CD4-positive, alpha-beta memory T cell (primary cell): ENCODE measurements around the gene LRRC3C. TPM values are rescaled to one million over a fixed set of nuclear protein-coding genes. Genes with fewer than 3 reads are reported as not detected.

Experiments
- CTCF ChIA-PET: fragments of 350-600 bp; sonication (Branson Sonifier 250); formaldehyde crosslinking; loops from one replicate; lab custom pipeline; 2021; ENCODE audit warnings: inconsistent platforms; ENCODE audit not compliant: partially characterized antibody; lab: Charles Lee
- POLR2A ChIA-PET: fragments of 350-600 bp; sonication (Branson Sonifier 250); formaldehyde crosslinking; loops from one replicate; lab custom pipeline; 2021; ENCODE audit not compliant: partially characterized antibody; lab: Charles Lee
- DNase-seq, 5 donors: peaks; one replicate each; pipeline versions ENCODE4 v3.0.0 to v3.0.0-alpha.2; 2020 to 2022; ENCODE audit warnings: mixed read lengths in 1 of 5
- H3K27ac ChIP-seq: one replicate; pipeline ENCODE4 v1.7.0; 2013; ENCODE audit warnings: low read depth, low read length
- H3K27me3 ChIP-seq: 2 replicates; pipeline ENCODE4 v1.7.0; 2013; ENCODE audit warnings: mild to moderate bottlenecking, low read length, moderate library complexity; ENCODE audit not compliant: insufficient read depth
- H3K36me3 ChIP-seq: 2 replicates; pipeline ENCODE4 v1.7.0; 2013; ENCODE audit warnings: mild to moderate bottlenecking, low read length, moderate library complexity; ENCODE audit not compliant: insufficient read depth
- H3K4me1 ChIP-seq: 2 replicates; pipeline ENCODE4 v1.7.0; 2013; ENCODE audit warnings: mild to moderate bottlenecking, low read length, moderate library complexity; ENCODE audit not compliant: insufficient read depth
- H3K4me3 ChIP-seq, 2 donors: one replicate each; pipeline ENCODE4 v1.7.0; 2013; ENCODE audit warnings: low read length in 2 of 2, mild to moderate bottlenecking in 1 of 2
- H3K9me3 ChIP-seq, 2 donors: one replicate each; pipeline ENCODE4 v1.7.0; 2013; ENCODE audit warnings: low read length in 2 of 2, control low read depth in 1 of 2; ENCODE audit not compliant: control insufficient read depth in 1 of 2
- H3K27ac Mint-ChIP-seq, 7 donors: one replicate each; pipeline ENCODE4 v1.8.0; 2020 to 2021; ENCODE audit warnings: mixed read lengths in 7 of 7, mild to moderate bottlenecking in 6 of 7, inconsistent platforms in 3 of 7, moderate library complexity in 3 of 7
- H3K27me3 Mint-ChIP-seq, 2 donors: one replicate each; pipeline ENCODE4 v1.8.0; 2020 to 2021; ENCODE audit warnings: mixed read lengths in 2 of 2
- H3K36me3 Mint-ChIP-seq, 2 donors: one replicate each; pipeline ENCODE4 v1.8.0; 2020 to 2021; ENCODE audit warnings: mixed read lengths in 2 of 2, inconsistent platforms in 1 of 2, mild to moderate bottlenecking in 1 of 2
- H3K4me1 Mint-ChIP-seq, 4 donors: one replicate each; pipeline ENCODE4 v1.8.0; 2020 to 2021; ENCODE audit warnings: mixed read lengths in 4 of 4, mild to moderate bottlenecking in 1 of 4
- H3K4me3 Mint-ChIP-seq, 8 donors: one replicate each; pipeline ENCODE4 v1.8.0; 2020 to 2021; ENCODE audit warnings: mixed read lengths in 8 of 8, mild to moderate bottlenecking in 7 of 8, moderate library complexity in 6 of 8, inconsistent platforms in 3 of 8
- H3K9me3 Mint-ChIP-seq, 8 donors: one replicate each; pipeline ENCODE4 v1.8.0; 2020 to 2021; ENCODE audit warnings: mixed read lengths in 8 of 8, mild to moderate bottlenecking in 5 of 8, inconsistent platforms in 3 of 8, moderate library complexity in 1 of 8
- intact Hi-C: fragments of 100-400 bp; cut with micrococcal nuclease; formaldehyde crosslinking; loops from one replicate; pipeline ENCODE4 v1.15.1; 2023
- polyA plus RNA-seq, 2 donors: library from polyadenylated mRNA; unstranded; fragments of 300-500 nt; fragmentation: Illumina TruSeq; gene quantifications; one replicate each; pipeline ENCODE4 v1.2.3, GENCODE V29; 2021
- total RNA-seq, 2 experiments: library from RNA; stranded (reverse); gene quantifications; one replicate each; pipeline ENCODE4 v1.2.3, GENCODE V29; 2021

LRRC3C gene
- total and polyA plus RNA-seq, 4 experiments from 2014 or later: not detected

DNA sequence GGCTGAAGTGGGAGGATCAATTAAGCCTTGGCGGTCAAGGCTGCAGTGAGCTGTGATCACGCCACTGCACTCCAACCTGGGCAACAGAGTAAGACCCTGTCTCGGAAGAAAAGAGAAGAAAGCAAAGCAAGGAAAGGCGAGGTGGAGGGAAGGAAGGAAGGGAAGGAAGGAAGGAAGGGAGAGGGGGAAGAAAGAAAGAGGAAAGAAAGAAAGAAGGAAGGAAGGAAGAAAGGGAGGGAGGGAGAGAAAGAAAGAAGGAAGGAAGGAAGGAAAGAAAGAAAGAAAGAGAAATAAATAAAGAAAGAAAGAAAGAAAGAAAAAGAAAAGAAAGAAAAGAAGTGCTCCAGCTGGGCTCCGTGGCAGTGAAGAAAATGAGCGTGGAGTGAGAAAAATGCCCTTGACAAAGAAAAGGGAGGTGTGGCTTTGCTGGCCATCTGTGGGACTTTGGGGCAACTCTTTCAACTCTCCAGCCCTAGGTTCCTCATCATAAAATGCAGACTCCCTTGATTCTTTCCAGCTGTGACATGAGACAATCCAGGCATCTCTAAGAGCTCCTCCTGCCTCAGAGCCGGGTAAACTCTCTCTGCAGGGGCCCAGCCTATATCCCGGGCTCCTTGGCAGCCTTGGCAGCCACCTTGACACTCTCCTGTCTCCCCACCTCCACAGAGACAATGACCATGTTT lies 37.6 kb downstream of the LRRC3C start:
- Mint-ChIP-seq H3K36me3 (no peaks in the 10 kb centered on the region), H3K9me3 (no peaks in the 10 kb centered on the region), H3K27ac (peak overlapping the region in 2 of 7 donors; percentile 42 to 75), H3K4me1 (peaks cover 16 to 48% (median 31%) of the 10 kb centered on the region in 4 donors), H3K27me3 (peaks cover 4 to 9% of the 10 kb centered on the region in 2 donors), H3K4me3 (no peak overlapping the region)
- H3K27me3 ChIP-seq: no peaks in the 10 kb centered on the region
- H3K9me3 ChIP-seq: no peaks in the 10 kb centered on the region
- DNase-seq: no peak
- ChIA-PET CTCF (interaction anchor here (0.9 to 14.6 kb wide), 2 partner anchors 15 to 61 kb away, joined by 3 to 197 read pairs; partner anchors contain the start of gene PSMD3), POLR2A (interaction anchor here (4.5 kb wide), 1 partner anchor 15 kb away, joined by 32 read pairs; the partner anchor contains the start of gene PSMD3)
- intact Hi-C loops: no loop called here
- no peak overlapping the region for H3K27ac ChIP-seq
- no peak overlapping the region for H3K4me3 ChIP-seq
- H3K4me1 ChIP-seq: peaks cover 24% of the 10 kb centered on the region
- H3K36me3 ChIP-seq: no peaks in the 10 kb centered on the region

DNA sequence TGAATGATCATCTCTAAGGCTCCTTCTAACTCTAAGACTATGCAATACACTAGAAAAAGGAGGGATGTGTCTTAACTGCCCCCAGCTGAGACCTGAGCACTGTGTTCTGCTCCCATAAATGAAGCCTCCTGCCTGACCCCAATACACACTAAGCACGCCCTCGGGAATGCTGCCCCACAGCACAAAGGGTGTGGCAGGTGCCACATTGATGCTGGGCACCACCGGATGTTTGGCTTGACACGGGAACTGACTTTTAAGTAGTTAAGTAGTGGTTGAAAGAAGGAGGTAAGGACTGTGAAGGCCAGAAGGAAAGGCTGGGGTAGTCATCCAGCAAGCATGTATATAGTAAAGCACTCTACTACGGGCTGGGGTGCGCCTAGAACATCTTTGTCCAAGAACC lies 39.2 kb downstream of the LRRC3C start:
- Histone ChIP-seq H3K9me3 (no peaks in the 10 kb centered on the region), H3K27me3 (no peaks in the 10 kb centered on the region), H3K4me3 (no peak overlapping the region), H3K27ac (no peak overlapping the region), H3K36me3 (no peaks in the 10 kb centered on the region), H3K4me1 (peaks cover 24% of the 10 kb centered on the region)
- peaks cover 13 to 35% (median 28%) of the 10 kb centered on the region in 4 donors for H3K4me1 Mint-ChIP-seq
- peaks cover 8 to 12% of the 10 kb centered on the region in 2 donors for H3K27me3 Mint-ChIP-seq
- CTCF ChIA-PET: interaction anchor here (0.8 to 14.6 kb wide), 2 partner anchors 14 to 343 kb away, joined by 3 to 197 read pairs; partner anchors contain the start of gene PSMD3
- DNase-seq: no peak
- intact Hi-C loops: no loop called here
- POLR2A ChIA-PET: no interaction called here
- no peaks in the 10 kb centered on the region for H3K9me3 Mint-ChIP-seq
- H3K27ac Mint-ChIP-seq: peak overlapping the region in 4 of 7 donors; percentile 17 to 68 (median 44)
- peak overlapping the region in 2 of 8 donors; percentile 6 to 36 for H3K4me3 Mint-ChIP-seq
- no peaks in the 10 kb centered on the region for H3K36me3 Mint-ChIP-seq

DNA sequence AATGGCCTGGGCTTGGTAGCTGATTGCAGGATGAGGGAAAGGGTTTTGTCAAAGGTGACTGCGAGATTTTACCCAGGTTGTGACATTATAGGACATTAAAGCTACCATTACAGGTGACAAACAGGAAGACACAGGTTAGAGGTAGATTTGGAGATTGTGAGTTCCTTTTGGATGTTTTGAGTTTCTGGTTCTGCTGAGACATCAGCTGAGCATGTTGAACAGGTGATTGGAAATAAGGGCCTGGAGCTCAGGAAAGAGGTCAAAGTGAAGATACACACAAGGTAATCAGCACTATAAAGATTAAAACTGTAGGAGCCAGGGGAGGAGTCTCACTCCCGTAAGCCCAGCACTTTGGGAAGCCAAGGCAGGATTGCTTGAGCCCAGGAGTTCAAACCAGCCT lies 41.2 kb downstream of the LRRC3C start:
- intact Hi-C loops: no loop called here
- Mint-ChIP-seq H3K4me1 (peaks cover 8 to 17% (median 16%) of the 10 kb centered on the region in 4 donors), H3K27me3 (peaks cover 9 to 17% of the 10 kb centered on the region in 2 donors), H3K4me3 (no peak overlapping the region), H3K9me3 (no peaks in the 10 kb centered on the region), H3K27ac (no peak overlapping the region), H3K36me3 (no peaks in the 10 kb centered on the region)
- Histone ChIP-seq H3K4me1 (peaks cover 6% of the 10 kb centered on the region), H3K27me3 (no peaks in the 10 kb centered on the region), H3K4me3 (no peak overlapping the region), H3K9me3 (no peaks in the 10 kb centered on the region), H3K27ac (no peak overlapping the region), H3K36me3 (no peaks in the 10 kb centered on the region)
- DNase-seq: no peak
- CTCF ChIA-PET: interaction anchor here (0.7 to 2.1 kb wide), 3 partner anchors 11 to 45 kb away, joined by 3 to 10 read pairs (median 4); partner anchors contain the start of gene PSMD3
- POLR2A ChIA-PET: interaction anchor here (0.8 kb wide), 1 partner anchor 10 kb away, joined by 3 read pairs; no protein-coding TSS in a partner anchor

DNA sequence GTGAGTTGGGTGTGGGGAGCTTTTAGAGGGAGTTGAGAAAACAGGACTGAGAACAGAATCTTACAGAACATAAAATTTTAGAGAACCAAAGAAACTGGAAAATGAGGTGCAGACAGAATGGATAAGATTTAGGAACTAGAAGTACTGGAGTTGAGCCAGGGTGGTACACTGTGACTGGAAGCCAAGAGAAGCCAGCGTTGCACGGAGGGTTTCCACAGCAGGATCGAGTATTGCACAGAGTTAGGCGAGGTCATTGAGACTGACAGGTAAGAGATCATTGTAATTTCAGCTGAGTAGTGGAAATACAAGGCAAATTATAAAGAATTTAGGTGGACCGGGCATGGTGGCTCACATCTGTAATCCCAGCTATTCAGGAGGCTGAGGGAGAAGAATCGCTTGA lies 41.8 kb downstream of the LRRC3C start:
- H3K27ac Mint-ChIP-seq: no peak overlapping the region
- POLR2A ChIA-PET: interaction anchor here (0.8 kb wide), 1 partner anchor 11 kb away, joined by 3 read pairs; no protein-coding TSS in a partner anchor

DNA sequence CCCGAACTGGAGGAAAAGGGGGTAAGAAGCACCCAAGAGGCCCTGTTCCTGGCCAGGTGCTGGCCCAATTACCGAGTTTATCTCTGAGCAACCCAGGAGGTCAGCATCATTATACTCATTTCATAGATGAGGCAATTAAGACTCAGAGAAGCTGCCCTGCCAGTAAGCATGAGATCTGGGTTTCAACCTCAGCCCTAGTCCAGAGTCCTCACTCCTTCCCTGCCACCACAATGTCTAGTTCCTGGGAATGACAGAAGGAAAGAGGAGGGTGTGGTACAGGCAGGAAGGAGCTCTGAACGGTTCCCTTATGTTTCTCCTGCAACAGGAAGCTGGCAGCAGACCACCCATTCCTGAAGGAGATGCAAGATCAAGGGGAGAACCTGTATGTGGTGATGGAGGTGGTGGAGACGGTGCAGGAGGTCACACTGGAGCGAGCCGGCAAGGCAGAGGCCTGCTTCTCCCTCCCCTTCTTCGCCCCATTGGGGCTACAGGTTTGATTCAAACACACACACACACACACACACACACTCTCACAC lies 42.7 kb downstream of the LRRC3C start:
- Mint-ChIP-seq H3K36me3 (no peaks in the 10 kb centered on the region), H3K9me3 (no peaks in the 10 kb centered on the region), H3K27ac (no peak overlapping the region), H3K4me3 (no peak overlapping the region), H3K27me3 (peaks cover 9 to 17% of the 10 kb centered on the region in 2 donors), H3K4me1 (peaks cover 5 to 13% (median 11%) of the 10 kb centered on the region in 4 donors)
- POLR2A ChIA-PET: interaction anchor here (1.0 kb wide), 1 partner anchor 10 kb away, joined by 3 read pairs; the partner anchor contains the start of gene PSMD3
- DNase-seq: no peak
- Histone ChIP-seq H3K9me3 (no peaks in the 10 kb centered on the region), H3K36me3 (no peaks in the 10 kb centered on the region), H3K4me3 (no peak overlapping the region), H3K27ac (no peak overlapping the region), H3K4me1 (no peaks in the 10 kb centered on the region), H3K27me3 (no peaks in the 10 kb centered on the region)
- intact Hi-C loops: no loop called here
- CTCF ChIA-PET: interaction anchor here (0.8 kb wide), 1 partner anchor 12 kb away, joined by 3 read pairs; no protein-coding TSS in a partner anchor

More for the DNA sequence above, 41.8 kb downstream of the LRRC3C start:
- Mint-ChIP-seq H3K4me1 (peaks cover 5 to 13% (median 11%) of the 10 kb centered on the region in 4 donors), H3K9me3 (no peaks in the 10 kb centered on the region), H3K27me3 (peaks cover 9 to 17% of the 10 kb centered on the region in 2 donors), H3K36me3 (no peaks in the 10 kb centered on the region), H3K4me3 (no peak overlapping the region)
- intact Hi-C loops: no loop called here
- no peak overlapping the region for H3K27ac ChIP-seq
- DNase-seq: no peak
- CTCF ChIA-PET: interaction anchor here (0.8 to 2.1 kb wide), 2 partner anchors 11 to 12 kb away, joined by 3 to 10 read pairs; partner anchors contain the start of gene PSMD3
- no peaks in the 10 kb centered on the region for H3K9me3 ChIP-seq
- no peak overlapping the region for H3K4me3 ChIP-seq
- no peaks in the 10 kb centered on the region for H3K27me3 ChIP-seq
- no peaks in the 10 kb centered on the region for H3K4me1 ChIP-seq
- H3K36me3 ChIP-seq: no peaks in the 10 kb centered on the region

DNA sequence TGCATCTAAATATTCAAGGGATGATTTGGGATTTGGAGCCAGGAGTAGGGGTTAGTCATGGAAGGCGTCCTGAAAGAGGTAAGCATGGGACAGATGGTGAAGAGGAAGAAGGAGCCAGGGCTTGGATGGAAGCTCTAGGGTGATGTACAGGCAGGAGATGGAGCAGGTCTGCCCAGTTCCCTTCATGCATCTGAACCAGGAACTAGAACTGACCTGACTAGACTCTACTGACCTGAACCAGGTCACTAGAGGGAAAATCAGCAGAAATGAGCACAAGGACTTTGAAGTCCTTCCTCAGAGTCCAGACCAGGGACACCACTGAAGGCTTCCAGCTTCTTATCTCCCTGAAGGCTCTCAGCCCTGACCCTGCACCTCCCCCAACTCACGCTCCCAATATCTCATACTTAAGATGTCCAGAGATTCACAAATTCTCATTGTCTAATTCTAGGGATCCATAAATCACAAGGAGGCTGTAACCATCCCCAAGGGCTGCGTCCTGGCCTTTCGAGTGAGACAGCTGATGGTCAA lies 43.6 kb downstream of the LRRC3C start:
- Mint-ChIP-seq H3K4me3 (no peak overlapping the region), H3K4me1 (peaks cover 5 to 12% (median 8%) of the 10 kb centered on the region in 4 donors), H3K27ac (no peak overlapping the region), H3K36me3 (no peaks in the 10 kb centered on the region), H3K9me3 (no peaks in the 10 kb centered on the region), H3K27me3 (peaks cover 9 to 17% of the 10 kb centered on the region in 2 donors)
- H3K36me3 ChIP-seq: no peaks in the 10 kb centered on the region
- no peaks in the 10 kb centered on the region for H3K9me3 ChIP-seq
- no peaks in the 10 kb centered on the region for H3K27me3 ChIP-seq
- H3K27ac ChIP-seq: no peak overlapping the region
- no peak for DNase-seq
- POLR2A ChIA-PET: no interaction called here
- no peak overlapping the region for H3K4me3 ChIP-seq
- no peaks in the 10 kb centered on the region for H3K4me1 ChIP-seq
- intact Hi-C loops: no loop called here
- CTCF ChIA-PET: interaction anchor here (1.2 kb wide), 1 partner anchor 9 kb away, joined by 3 read pairs; no protein-coding TSS in a partner anchor

DNA sequence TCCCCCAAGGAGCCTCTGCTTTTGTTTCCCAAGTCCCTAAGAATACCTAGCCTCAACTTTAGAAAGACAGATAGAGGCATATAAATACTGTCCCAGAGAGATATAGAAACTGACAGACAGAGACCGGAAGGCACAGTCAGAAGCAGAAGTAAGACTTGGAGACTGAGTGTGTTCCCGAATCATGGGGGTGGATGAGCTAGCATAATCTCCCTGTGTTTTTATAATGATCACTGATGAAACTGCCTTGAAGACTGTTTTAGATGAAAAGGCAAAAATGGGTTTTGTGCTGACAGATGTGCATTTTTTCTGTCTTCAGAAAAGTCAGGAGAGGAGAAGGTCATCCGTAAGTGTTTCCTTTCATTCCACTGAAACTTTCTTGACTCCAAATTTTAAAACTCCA lies 44.7 kb downstream of the LRRC3C start:
- H3K4me1 ChIP-seq: no peaks in the 10 kb centered on the region
- H3K27me3 ChIP-seq: no peaks in the 10 kb centered on the region
- ChIA-PET POLR2A (no interaction called here), CTCF (interaction anchor here (1.2 kb wide), 1 partner anchor 14 kb away, joined by 3 read pairs; no protein-coding TSS in a partner anchor)
- Mint-ChIP-seq H3K4me1 (peaks cover 2 to 6% (median 2%) of the 10 kb centered on the region in 4 donors), H3K36me3 (no peaks in the 10 kb centered on the region), H3K9me3 (no peaks in the 10 kb centered on the region), H3K27me3 (peaks cover 9 to 14% of the 10 kb centered on the region in 2 donors), H3K4me3 (no peak overlapping the region), H3K27ac (no peak overlapping the region)
- H3K9me3 ChIP-seq: no peaks in the 10 kb centered on the region
- intact Hi-C loops: no loop called here
- no peak overlapping the region for H3K4me3 ChIP-seq
- H3K27ac ChIP-seq: no peak overlapping the region
- DNase-seq: no peak
- H3K36me3 ChIP-seq: no peaks in the 10 kb centered on the region
